NT2/D1 (cell line): ENCODE measurements around the gene GRIK1.

Experiments used
- SUZ12 ChIP-seq: IDR thresholded peaks from 2 replicates; pipeline ENCODE4 v1.6.1; 2011; ENCODE audit not compliant: insufficient read length, insufficient read depth; ENCODE audit errors: extremely low read depth
- ZNF274 ChIP-seq: IDR thresholded peaks from 2 replicates; pipeline ENCODE4 v1.6.1; 2011; ENCODE audit warnings: mild to moderate bottlenecking, low read depth, low read length

- TF ChIP-seq ZNF274 (no peak), SUZ12 (no peak)
Measured at GRCh38 chr21:29808153-29808552, 131.6 kb downstream of the GRIK1 start.
